IPS DF 4.7 (cell line): ENCODE measurements around the gene MAML3.

Experiments
- DNase-seq: peaks from one replicate; pipeline ENCODE4 v3.0.0-alpha.2; 2013; ENCODE audit warnings: low spot score; ENCODE audit errors: extremely low read depth

MAML3 gene

GRCh38 chr4:139816856-139817255 lies 337.1 kb downstream of the MAML3 start:
- no peak for DNase-seq

- DNase-seq: no peak
These were observed 338.0 kb downstream of the MAML3 start for GRCh38 chr4:139815778-139816601.

- DNase-seq: no peak
These were observed 339.5 kb downstream of the MAML3 start for GRCh38 chr4:139814323-139815015.

- no peak for DNase-seq
These were observed 340.1 kb downstream of the MAML3 start for GRCh38 chr4:139813881-139814280.

- no peak for DNase-seq
These were observed 343.3 kb downstream of the MAML3 start for GRCh38 chr4:139810710-139811109.

GRCh38 chr4:139809757-139810140 lies 344.2 kb downstream of the MAML3 start:
- no peak for DNase-seq

GRCh38 chr4:139808808-139809756 lies 344.9 kb downstream of the MAML3 start:
- no peak for DNase-seq

- no peak for DNase-seq
These were observed 345.6 kb downstream of the MAML3 start for GRCh38 chr4:139808381-139808807.

GRCh38 chr4:139807483-139807882 lies 346.5 kb downstream of the MAML3 start:
- no peak for DNase-seq

GRCh38 chr4:139806929-139807328 lies 347.1 kb downstream of the MAML3 start:
- no peak for DNase-seq

- DNase-seq: no peak
These were observed 351.1 kb downstream of the MAML3 start for GRCh38 chr4:139802931-139803330.

- DNase-seq: no peak
These were observed 351.5 kb downstream of the MAML3 start for GRCh38 chr4:139802488-139802887.

- DNase-seq: no peak
These were observed 352.1 kb downstream of the MAML3 start for GRCh38 chr4:139801895-139802294.

GRCh38 chr4:139800082-139800481 lies 353.9 kb downstream of the MAML3 start:
- no peak for DNase-seq

- no peak for DNase-seq
These were observed 354.4 kb downstream of the MAML3 start for GRCh38 chr4:139799615-139800014.

- DNase-seq: no peak
These were observed 355.5 kb downstream of the MAML3 start for GRCh38 chr4:139798456-139798855.

GRCh38 chr4:139797287-139797686 lies 356.7 kb downstream of the MAML3 start:
- no peak for DNase-seq

GRCh38 chr4:139795527-139796314 lies 358.3 kb downstream of the MAML3 start:
- no peak for DNase-seq

- no peak for DNase-seq
These were observed 359.6 kb downstream of the MAML3 start for GRCh38 chr4:139794158-139794954.

GRCh38 chr4:139791681-139792080 lies 362.3 kb downstream of the MAML3 start:
- no peak for DNase-seq
